GM12873 (cell line): ENCODE data around the gene AGPAT1.

Experiments used
- TF ChIP-seq, protein P1 (sequence below): IDR thresholded peaks from 2 replicates; pipeline ENCODE4 v1.5.1; 2012; ENCODE audit warnings: low read depth, mild to moderate bottlenecking, moderate library complexity, low read length, control low read depth; ENCODE audit not compliant: insufficient read depth; ENCODE audit errors: missing control alignments

The AGPAT1 gene

DNA sequence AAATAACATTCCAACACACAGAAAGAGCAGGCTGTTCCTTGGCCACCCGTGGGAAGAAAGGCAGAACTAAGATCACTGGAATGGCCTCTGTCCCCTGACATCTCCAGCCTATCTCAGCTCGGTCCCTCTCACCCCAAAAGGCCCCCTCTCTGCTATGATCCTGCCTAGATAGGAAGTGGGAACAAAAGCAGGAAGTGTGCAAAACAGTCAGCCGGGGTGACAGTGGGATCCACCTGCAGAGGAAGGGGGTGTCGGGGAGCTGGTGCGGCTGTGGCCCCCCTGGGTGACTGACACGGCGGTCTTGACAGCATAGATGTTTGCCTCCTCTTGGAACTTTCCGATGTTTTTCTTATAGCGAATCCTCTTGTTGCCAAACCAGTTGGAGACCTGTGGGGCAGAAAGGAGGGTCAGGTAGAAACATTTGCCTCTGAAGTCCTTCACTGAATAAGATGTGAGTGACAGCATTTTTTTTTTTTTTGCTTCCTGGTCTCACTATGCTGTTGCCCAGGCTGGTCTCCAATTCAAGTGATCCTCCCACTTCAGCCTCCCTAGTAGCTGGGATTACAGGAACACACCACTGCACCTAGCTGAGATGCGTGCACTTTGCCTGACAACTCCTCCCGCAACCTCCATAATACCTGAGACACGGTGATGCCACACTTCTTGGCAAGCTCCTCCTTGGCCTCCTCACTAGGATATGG lies 11.3 kb upstream of the AGPAT1 start:
- TF ChIP-seq, protein P1, sequence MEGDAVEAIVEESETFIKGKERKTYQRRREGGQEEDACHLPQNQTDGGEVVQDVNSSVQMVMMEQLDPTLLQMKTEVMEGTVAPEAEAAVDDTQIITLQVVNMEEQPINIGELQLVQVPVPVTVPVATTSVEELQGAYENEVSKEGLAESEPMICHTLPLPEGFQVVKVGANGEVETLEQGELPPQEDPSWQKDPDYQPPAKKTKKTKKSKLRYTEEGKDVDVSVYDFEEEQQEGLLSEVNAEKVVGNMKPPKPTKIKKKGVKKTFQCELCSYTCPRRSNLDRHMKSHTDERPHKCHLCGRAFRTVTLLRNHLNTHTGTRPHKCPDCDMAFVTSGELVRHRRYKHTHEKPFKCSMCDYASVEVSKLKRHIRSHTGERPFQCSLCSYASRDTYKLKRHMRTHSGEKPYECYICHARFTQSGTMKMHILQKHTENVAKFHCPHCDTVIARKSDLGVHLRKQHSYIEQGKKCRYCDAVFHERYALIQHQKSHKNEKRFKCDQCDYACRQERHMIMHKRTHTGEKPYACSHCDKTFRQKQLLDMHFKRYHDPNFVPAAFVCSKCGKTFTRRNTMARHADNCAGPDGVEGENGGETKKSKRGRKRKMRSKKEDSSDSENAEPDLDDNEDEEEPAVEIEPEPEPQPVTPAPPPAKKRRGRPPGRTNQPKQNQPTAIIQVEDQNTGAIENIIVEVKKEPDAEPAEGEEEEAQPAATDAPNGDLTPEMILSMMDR, result no peak

DNA sequence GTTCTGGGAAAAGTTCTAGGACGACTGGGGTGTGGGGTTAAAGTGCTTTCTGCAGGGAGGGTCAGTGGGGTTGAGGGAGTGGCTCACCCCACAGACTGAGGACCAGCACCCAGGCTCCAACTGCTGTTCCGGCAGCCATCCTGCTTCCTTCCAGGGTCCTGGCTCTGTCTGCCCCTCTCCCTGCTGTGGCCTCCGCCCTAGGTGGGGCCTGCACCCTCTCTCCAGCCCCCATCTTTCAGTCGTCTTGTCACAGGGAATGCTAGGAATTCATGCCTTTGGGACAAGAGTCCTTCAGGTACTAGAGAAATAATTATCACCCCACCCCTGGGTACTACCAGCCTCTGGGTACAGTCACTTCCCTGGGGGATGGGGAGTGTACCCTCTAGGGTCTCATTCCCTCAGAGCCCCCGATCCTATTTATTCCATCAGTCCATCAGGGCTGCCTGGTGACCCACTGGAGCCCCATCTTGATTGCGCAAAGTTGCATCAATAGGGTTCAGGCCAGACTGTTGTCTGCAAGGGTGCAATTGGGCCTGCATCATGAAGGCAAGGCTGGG lies 8.3 kb upstream of the AGPAT1 start, which contains the start of gene AGER:
Gene AGER, minus strand, starts transcription at position 170 of the 557 bp plus-strand sequence. Its CDS starts 31 bp downstream, at position 139.
- TF ChIP-seq, protein P1, result no peak

DNA sequence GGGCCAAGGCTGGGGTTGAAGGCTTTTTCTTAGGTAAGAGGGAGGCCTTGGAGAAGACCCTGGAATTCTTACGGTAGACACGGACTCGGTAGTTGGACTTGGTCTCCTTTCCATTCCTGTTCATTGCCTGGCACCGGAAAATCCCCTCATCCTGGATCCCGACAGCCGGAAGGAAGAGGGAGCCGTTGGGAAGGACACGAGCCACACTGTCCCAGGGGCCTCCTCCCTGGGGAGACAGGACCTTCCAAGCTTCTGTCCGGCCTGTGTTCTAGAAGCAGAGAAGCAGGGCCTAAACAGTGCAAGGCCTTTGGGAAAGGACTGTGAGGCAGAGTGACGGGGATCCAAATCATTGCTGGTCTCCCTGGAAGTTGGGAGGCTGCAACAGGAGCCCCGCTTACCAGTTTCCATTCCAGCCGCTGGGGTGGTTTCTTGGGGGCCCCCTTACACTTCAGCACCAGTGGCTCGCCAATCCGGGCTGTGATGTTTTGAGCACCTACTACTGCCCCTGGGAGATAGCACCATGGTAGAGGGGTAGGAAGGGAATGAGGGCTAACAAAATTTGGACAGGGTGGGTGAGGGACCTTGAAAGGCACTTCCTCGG lies 7.7 kb upstream of the AGPAT1 start:
- TF ChIP-seq, protein P1, result no peak

DNA sequence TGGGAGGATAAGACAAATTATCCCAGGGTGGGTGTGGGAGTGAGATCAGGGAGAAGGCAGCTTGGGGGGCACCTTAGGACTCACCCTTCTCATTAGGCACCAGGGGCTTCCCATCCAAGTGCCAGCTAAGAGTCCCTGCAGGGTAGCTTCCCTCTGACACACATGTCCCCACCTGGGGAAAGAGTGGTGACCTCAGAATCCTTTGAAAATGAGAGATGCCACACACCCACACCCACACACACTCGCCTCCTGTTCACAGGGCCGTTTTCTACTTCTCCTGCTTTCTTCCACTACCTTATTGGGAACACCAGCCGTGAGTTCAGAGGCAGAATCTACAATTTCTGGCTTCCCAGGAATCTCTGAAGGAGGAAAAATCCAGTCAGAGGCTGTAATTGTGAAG lies 7.1 kb upstream of the AGPAT1 start:
- TF ChIP-seq, protein P1, result no peak

DNA sequence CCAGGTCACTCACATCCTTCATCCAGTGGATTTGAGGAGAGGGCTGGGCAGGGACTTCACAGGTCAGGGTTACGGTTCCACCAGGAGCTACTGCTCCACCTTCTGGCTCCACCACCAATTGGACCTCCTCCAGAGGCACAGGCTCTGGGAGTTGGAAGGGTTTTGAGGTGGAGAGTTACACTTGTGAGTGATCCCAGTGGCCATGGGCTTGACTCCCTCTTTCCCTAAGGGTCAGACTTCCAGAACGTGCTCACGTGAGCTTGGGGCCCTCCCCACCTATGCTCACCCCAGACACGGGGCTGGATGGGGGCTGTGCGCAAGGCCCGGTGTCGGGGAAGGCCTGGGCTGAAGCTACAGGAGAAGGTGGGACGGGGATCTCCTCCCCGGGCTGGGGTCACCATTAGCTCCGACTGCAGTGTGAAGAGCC lies 6.7 kb upstream of the AGPAT1 start:
- TF ChIP-seq, protein P1, result no peak

DNA sequence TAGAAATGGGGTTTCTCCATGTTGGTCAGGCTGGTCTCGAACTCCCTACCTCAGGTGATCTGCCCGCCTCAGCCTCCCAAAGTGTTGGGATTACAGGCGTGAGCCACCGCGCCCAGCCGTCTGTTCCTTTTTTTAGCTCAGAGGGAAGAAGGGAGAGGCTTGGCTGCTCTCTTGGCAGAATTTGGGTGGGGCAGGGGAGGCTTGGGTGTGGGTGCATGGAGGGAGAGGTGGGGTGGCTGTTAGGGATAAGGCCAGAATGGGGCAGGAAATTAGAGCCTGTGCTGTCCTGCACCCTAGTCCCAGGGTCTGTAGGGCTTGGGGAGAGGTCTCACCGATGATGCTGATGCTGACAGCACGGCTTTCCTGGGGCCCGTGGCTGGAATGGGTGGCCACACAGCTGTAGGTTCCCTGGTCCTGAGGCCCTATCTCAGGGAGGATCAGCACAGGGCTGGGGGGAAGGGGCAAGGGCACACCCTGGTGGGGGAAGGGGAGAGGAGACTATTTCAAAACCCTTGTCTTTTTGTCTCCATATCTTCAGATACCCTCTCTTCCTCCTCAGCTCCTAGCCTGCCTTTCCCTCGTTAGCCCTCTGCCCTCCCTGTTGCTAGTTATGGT lies 6.1 kb upstream of the AGPAT1 start:
- TF ChIP-seq, protein P1, result no peak

DNA sequence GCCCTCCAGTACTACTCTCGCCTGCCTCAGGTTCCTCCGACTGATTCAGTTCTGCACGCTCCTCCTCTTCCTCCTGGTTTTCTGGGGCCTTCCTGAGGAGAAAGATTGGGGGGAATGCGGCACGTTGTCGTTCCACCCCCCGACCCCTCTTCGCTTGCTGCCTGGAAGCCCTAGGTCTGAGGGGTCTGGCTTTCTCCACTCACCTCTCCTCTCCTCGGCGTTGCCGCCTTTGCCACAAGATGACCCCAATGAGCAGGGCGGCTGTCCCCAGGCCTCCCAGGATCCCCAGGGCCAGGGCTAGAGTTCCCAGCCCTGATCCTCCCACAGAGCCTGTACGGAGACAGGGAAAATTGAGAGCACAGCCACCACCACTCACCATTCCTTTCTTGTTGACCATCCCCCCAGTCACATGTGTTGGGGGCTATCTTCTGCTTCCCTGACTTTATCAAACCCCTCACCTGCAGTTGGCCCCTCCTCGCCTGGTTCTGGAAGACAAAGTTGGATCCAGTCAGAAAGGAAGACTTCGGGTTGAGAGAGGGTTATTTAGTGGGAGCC lies 5.3 kb upstream of the AGPAT1 start:
- TF ChIP-seq, protein P1, result no peak
